Upper lobe of left lung (tissue), 6 donors: ENCODE data around the gene TXNIP. TPM values are rescaled to one million over a fixed set of nuclear protein-coding genes. Genes with fewer than 3 reads are reported as not detected.

Source experiments
- ATAC-seq, 2 donors: fragments of 200-7000 bp; cut with Tn5 transposase; one replicate each; pipeline ENCODE4 v1.9.1; 2022; ENCODE audit warnings: mild to moderate bottlenecking in 2 of 2, moderate library complexity in 2 of 2; ENCODE audit not compliant: low FRiP score in 2 of 2
- DNase-seq, 2 donors: peaks; one replicate each; pipeline ENCODE4 v3.0.0-alpha.2; 2019 to 2020
- H3K27ac ChIP-seq, 4 donors: fragments of 200-600 bp; sonication (generic); one replicate each; pipeline ENCODE4 v1.5.1; 2016 to 2019
- H3K27me3 ChIP-seq, 4 donors: fragments of 200-600 bp; sonication (generic); one replicate each; pipeline ENCODE4 v1.5.1; 2017 to 2019
- H3K36me3 ChIP-seq, 4 donors: fragments of 200-600 bp; sonication (generic); one replicate each; pipeline ENCODE4 v1.5.1; 2016 to 2019
- H3K4me1 ChIP-seq, 4 donors: fragments of 200-600 bp; sonication (generic); one replicate each; pipeline ENCODE4 v1.5.1; 2018 to 2019
- H3K4me3 ChIP-seq, 4 donors: fragments of 200-600 bp; sonication (generic); one replicate each; pipeline ENCODE4 v1.5.1; 2017 to 2019; ENCODE audit warnings: mild to moderate bottlenecking in 2 of 4, moderate library complexity in 1 of 4
- H3K9me3 ChIP-seq, 4 donors: fragments of 200-600 bp; sonication (generic); one replicate each; pipeline ENCODE4 v1.5.1; 2018 to 2019
- EP300 ChIP-seq, 4 donors: sonication (generic); formaldehyde crosslinking; IDR thresholded peaks; one replicate each; pipeline ENCODE4 v1.5.1; 2017; ENCODE audit warnings: antibody characterized with exemption in 4 of 4, control low read depth in 2 of 4
- POLR2A ChIP-seq, 4 donors: fragments of 450-650 bp; IDR thresholded peaks; one replicate each; pipeline ENCODE4 v1.5.1; 2016 to 2017; ENCODE audit warnings: antibody characterized with exemption in 4 of 4, mild to moderate bottlenecking in 2 of 4
- POLR2AphosphoS5 ChIP-seq, 2 donors: sonication (generic); formaldehyde crosslinking; IDR thresholded peaks; one replicate each; pipeline ENCODE4 v1.5.1; 2017; ENCODE audit warnings: antibody characterized with exemption in 2 of 2
- WGBS, 2 donors: methylation state at CpG; one replicate each; pipeline ENCODE4 v1.1.5; 2017 to 2018; 5-methylcytosine and 5-hydroxymethylcytosine counted together
- total RNA-seq, 6 donors: library from RNA; depleted of rRNA in 4 of 6; stranded (reverse); fragments of >200 nt in 4 of 6; gene quantifications; one replicate each; pipeline versions ENCODE4 v1.1.0 to v1.2.1, GENCODE V29; 2016 to 2021
- TF ChIP-seq, protein P1 (sequence below), 6 experiments: fragments of 450-650 bp in 4 of 6; fragments of 200-600 bp in 2 of 6; sonication (generic) in 2 of 6; IDR thresholded peaks; one replicate each; pipeline ENCODE4 v1.5.1; 2016 to 2019; ENCODE audit warnings: antibody characterized with exemption in 6 of 6
- donor health status: DM: no; HTN: no; CAD: no; lungs with moderate emphysema.
- donor health status: DM: no; HTN: yes; CAD: no; lungs with severe emphysema.

Gene TXNIP
- total RNA-seq, 6 donors from 2014 or later = 703 to 1,481 (median 910) TPM

DNA sequence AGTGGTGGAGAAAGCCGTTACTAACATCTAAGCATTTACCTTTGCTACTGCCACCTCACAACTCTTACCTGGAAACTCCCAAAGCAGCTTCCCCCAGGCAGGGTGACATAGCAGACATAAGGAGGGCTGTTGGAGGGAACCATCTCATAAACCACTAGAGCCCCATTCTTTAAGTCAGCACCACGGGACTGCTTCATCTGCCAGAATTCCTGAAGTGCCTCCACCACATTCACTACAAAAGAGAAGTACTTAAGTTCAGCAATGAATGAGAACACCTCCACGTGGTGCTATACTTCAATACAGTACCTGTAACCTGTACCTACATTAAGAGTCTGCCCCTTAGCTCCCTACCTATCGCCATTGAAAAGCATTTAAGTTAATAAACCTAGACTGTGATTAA, 48.8 kb downstream of the TXNIP start:
- Histone ChIP-seq H3K9me3 (no peaks in the 10 kb centered on the region), H3K27me3 (no peaks in the 10 kb centered on the region), H3K4me3 (no peak overlapping the region), H3K27ac (no peak overlapping the region), H3K4me1 (peaks cover 0 to 3% (median 0%) of the 10 kb centered on the region in 4 donors), H3K36me3 (peaks cover 0 to 39% (median 0%) of the 10 kb centered on the region in 4 donors)
- no peak for TF ChIP-seq EP300 (IDR thresholded peaks at IDR 0.05)
- TF ChIP-seq, protein P1, sequence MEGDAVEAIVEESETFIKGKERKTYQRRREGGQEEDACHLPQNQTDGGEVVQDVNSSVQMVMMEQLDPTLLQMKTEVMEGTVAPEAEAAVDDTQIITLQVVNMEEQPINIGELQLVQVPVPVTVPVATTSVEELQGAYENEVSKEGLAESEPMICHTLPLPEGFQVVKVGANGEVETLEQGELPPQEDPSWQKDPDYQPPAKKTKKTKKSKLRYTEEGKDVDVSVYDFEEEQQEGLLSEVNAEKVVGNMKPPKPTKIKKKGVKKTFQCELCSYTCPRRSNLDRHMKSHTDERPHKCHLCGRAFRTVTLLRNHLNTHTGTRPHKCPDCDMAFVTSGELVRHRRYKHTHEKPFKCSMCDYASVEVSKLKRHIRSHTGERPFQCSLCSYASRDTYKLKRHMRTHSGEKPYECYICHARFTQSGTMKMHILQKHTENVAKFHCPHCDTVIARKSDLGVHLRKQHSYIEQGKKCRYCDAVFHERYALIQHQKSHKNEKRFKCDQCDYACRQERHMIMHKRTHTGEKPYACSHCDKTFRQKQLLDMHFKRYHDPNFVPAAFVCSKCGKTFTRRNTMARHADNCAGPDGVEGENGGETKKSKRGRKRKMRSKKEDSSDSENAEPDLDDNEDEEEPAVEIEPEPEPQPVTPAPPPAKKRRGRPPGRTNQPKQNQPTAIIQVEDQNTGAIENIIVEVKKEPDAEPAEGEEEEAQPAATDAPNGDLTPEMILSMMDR (IDR thresholded peaks at IDR 0.05) = no peak
- TF ChIP-seq POLR2AphosphoS5 (IDR thresholded peaks at IDR 0.05) = no peak
- WGBS, 2 donors = 69 to 86% methylated on average over 4 of the region's 4 CpGs
- no peak for DNase-seq
- no peak for ATAC-seq

DNA sequence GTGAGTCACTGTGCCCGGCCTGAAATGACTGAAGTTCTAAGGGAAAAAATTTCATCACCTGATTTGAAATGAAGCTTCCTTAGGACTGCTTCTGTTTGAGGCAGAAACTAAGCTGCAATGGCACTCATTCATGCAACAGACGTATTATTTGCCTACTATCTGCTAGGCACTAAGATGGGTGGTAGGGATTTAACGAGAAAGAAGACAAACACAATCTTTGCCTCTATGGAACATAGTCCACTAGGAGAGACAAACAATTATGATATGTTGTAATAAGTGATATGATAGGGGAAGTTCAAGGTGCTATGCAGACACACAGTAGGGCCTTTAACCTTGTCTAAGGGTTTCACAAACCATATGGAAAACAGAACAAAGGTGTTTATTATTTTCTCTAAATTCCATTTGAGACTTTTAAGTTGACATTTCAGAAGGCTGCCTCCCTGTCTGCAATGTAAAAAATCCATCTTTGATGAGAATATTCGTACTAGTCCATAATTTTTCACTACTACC, 49.8 kb downstream of the TXNIP start:
- Histone ChIP-seq H3K9me3 (no peaks in the 10 kb centered on the region), H3K4me3 (no peak overlapping the region), H3K4me1 (peaks cover 0 to under 1% (median 0%) of the 10 kb centered on the region in 4 donors), H3K27me3 (no peaks in the 10 kb centered on the region), H3K27ac (no peak overlapping the region), H3K36me3 (peaks cover 0 to 42% (median 1%) of the 10 kb centered on the region in 4 donors)
- no peak for ATAC-seq
- DNase-seq = no peak
- no peak for TF ChIP-seq EP300 (IDR thresholded peaks at IDR 0.05)
- TF ChIP-seq, protein P1 (IDR thresholded peaks at IDR 0.05) = no peak
- no peak for TF ChIP-seq POLR2A (IDR thresholded peaks at IDR 0.05)
- TF ChIP-seq POLR2AphosphoS5 (IDR thresholded peaks at IDR 0.05) = no peak
- 94 to 97% methylated on average over 4 of the region's 4 CpGs for WGBS, 2 donors

DNA sequence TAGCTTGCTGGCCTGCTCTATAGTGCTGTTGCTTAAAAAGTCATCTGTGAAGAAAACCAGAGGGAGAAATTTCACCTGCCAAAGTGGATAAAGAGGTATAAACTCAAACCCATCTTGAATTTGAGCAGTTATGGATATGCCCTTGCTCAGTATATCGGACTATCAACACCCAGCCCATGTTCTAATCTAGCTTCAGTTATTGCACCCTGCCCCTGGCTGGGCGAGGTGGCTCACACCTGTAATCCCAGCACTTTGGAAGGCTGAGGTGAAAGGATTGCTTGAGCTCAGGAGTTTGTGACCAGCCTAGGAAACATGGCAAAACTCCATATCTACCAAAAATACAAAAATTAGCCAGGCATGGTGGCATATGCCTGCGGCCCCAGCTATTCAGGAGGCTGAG, 51.8 kb downstream of the TXNIP start:
- DNase-seq (no peak), ATAC-seq (no peak)
- Histone ChIP-seq H3K4me1 (no peaks in the 10 kb centered on the region), H3K27ac (no peak overlapping the region), H3K4me3 (no peak overlapping the region), H3K36me3 (peaks cover 0 to 50% (median 3%) of the 10 kb centered on the region in 4 donors), H3K9me3 (no peaks in the 10 kb centered on the region), H3K27me3 (no peaks in the 10 kb centered on the region)
- WGBS, 2 donors = 93 to 100% methylated on average over 3 of the region's 3 CpGs
- TF ChIP-seq POLR2A (IDR thresholded peaks at IDR 0.05) (no peak), EP300 (IDR thresholded peaks at IDR 0.05) (no peak), POLR2AphosphoS5 (IDR thresholded peaks at IDR 0.05) (no peak)
- TF ChIP-seq, protein P1 (IDR thresholded peaks at IDR 0.05) = no peak

DNA sequence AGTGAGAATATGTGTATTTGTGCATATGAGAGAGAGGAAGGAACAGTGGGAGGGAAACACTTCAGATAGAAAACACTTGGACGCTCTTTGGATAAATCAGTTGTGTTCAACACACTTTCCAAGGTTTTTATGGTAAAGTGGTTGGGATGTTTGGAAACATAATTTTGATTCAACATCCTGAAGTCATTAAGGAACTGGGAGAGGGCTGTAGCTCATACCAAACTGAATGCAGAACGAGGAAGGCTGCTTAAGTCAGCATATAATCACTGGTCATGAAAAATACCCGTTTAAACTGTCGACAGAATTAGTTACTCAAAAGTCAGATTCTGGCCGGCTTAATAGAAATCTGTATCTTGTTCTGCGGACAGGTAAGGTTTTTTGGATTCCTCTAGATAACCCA, 53.5 kb downstream of the TXNIP start:
- Histone ChIP-seq H3K27ac (no peak overlapping the region), H3K27me3 (no peaks in the 10 kb centered on the region), H3K36me3 (peaks cover 0 to 50% (median 3%) of the 10 kb centered on the region in 4 donors), H3K4me3 (no peak overlapping the region), H3K4me1 (no peaks in the 10 kb centered on the region), H3K9me3 (no peaks in the 10 kb centered on the region)
- DNase-seq (no peak), ATAC-seq (no peak)
- TF ChIP-seq POLR2AphosphoS5 (IDR thresholded peaks at IDR 0.05) (no peak), POLR2A (IDR thresholded peaks at IDR 0.05) (no peak), EP300 (IDR thresholded peaks at IDR 0.05) (no peak)
- TF ChIP-seq, protein P1 (IDR thresholded peaks at IDR 0.05) = no peak
- 84 to 87% methylated on average over 6 of the region's 6 CpGs for WGBS, 2 donors

Other genes starting within 250 kb of the TXNIP start
- 10 to 100 TPM; 10.7 to 32.0 (median 19.0) TPM for gene RNF115, start 172.5 kb downstream of the TXNIP start, total RNA-seq
- gene POLR3C, start 172.4 kb downstream of the TXNIP start, total RNA-seq = 10 to 100 TPM; 15.9 to 40.9 (median 26.7) TPM
- gene NUDT17, start 150.9 kb downstream of the TXNIP start, total RNA-seq = 10 to 100 TPM in 2 of 6 donors, 1 to 10 TPM in 4; 2.1 to 11.0 (median 4.8) TPM
- gene PIAS3, start 137.5 kb downstream of the TXNIP start, total RNA-seq = 10 to 100 TPM; 23.0 to 71.2 (median 29.5) TPM
- 1 to 10 TPM in 4 of 6 donors, under 1 TPM in 1, not detected in 1; 0.76 to 2.5 (median 1.3) TPM for gene ANKRD35, start 110.7 kb downstream of the TXNIP start, total RNA-seq
- gene ITGA10, start 86.5 kb downstream of the TXNIP start, total RNA-seq = 10 to 100 TPM; 13.3 to 46.1 (median 14.9) TPM
- gene PEX11B, start 77.9 kb downstream of the TXNIP start, total RNA-seq = 10 to 100 TPM; 15.2 to 29.5 (median 26.9) TPM
- 100 to 1,000 TPM in 3 of 6 donors, 10 to 100 TPM in 3; 30.1 to 144 (median 101) TPM for gene RBM8A, start 69.1 kb downstream of the TXNIP start, total RNA-seq
- 10 to 100 TPM in 5 of 6 donors, 1 to 10 TPM in 1; 5.2 to 35.6 (median 16.5) TPM for gene LIX1L, start 38.6 kb downstream of the TXNIP start, total RNA-seq
- gene ANKRD34A, start 32.0 kb downstream of the TXNIP start, total RNA-seq = 1 to 10 TPM in 2 of 6 donors, under 1 TPM in 4; 0.30 to 2.6 (median 0.73) TPM
- gene POLR3GL, start 31.9 kb downstream of the TXNIP start, total RNA-seq = 10 to 100 TPM; 18.7 to 25.7 (median 22.5) TPM
- gene HJV, start 25.2 kb upstream of the TXNIP start, total RNA-seq = not detected
- gene NBPF10, start 148.2 kb upstream of the TXNIP start, total RNA-seq = 10 to 100 TPM in 1 of 6 donors, 1 to 10 TPM in 4, under 1 TPM in 1; 0.67 to 10.5 (median 2.9) TPM
- 10 to 100 TPM; 35.2 to 83.6 (median 70.6) TPM for gene NOTCH2NLA, start 232.4 kb upstream of the TXNIP start, total RNA-seq